Thoracic aorta (tissue), 2 donors: Measurements from ENCODE around the gene PHF14. TPM values are rescaled to one million over a fixed set of nuclear protein-coding genes. Genes with fewer than 3 reads are reported as not detected.

ENCODE experiments used
- ATAC-seq: fragments of 150-250 bp; one replicate; pipeline ENCODE4 v1.8.0; 2017; ENCODE audit warnings: low read depth; ENCODE audit not compliant: insufficient number of reproducible peaks, low FRiP score
- DNase-seq: peaks from one replicate; pipeline ENCODE4 v3.0.0-alpha.2; 2020; ENCODE audit warnings: low spot score
- H3K27ac ChIP-seq, 2 donors: fragments of 200-600 bp; sonication (generic); 1 replicate in 1 of 2; 2 replicates in 1 of 2; pipeline ENCODE4 v1.5.1; 2016; ENCODE audit warnings: mild to moderate bottlenecking in 2 of 2, moderate library complexity in 2 of 2
- H3K27me3 ChIP-seq: fragments of 200-600 bp; sonication (generic); replicated peaks from 2 replicates; pipeline ENCODE4 v1.6.0; 2016; ENCODE audit warnings: mild to moderate bottlenecking; ENCODE audit not compliant: insufficient read depth
- H3K36me3 ChIP-seq: fragments of 200-600 bp; sonication (generic); one replicate; pipeline ENCODE4 v1.5.1; 2016
- H3K4me1 ChIP-seq, 2 donors: fragments of 200-600 bp; sonication (generic); 1 replicate in 1 of 2; 2 replicates in 1 of 2; pipeline versions ENCODE4 v1.5.1 to v1.6.0; 2016; ENCODE audit warnings: low read depth in 2 of 2, mild to moderate bottlenecking in 1 of 2; ENCODE audit not compliant: control insufficient read depth in 1 of 2
- H3K4me3 ChIP-seq: fragments of 200-600 bp; sonication (generic); 2 replicates; pipeline ENCODE4 v1.5.1; 2016; ENCODE audit warnings: mild to moderate bottlenecking
- H3K9me3 ChIP-seq: fragments of 200-600 bp; sonication (generic); 2 replicates; pipeline ENCODE4 v1.5.1; 2016
- CTCF ChIP-seq: fragments of 200-600 bp; sonication (generic); IDR thresholded peaks from one replicate; pipeline ENCODE4 v1.5.1; 2019; ENCODE audit warnings: antibody characterized with exemption
- total RNA-seq, 2 donors: library from RNA; depleted of rRNA; stranded (reverse); fragments of >200 nt; gene quantifications; one replicate each; pipeline versions ENCODE4 v1.1.0 to v1.2.3, GENCODE V29; 2016

The PHF14 gene
- total RNA-seq, 2 donors from 2014 or later: 26.5 to 46.1 TPM

DNA sequence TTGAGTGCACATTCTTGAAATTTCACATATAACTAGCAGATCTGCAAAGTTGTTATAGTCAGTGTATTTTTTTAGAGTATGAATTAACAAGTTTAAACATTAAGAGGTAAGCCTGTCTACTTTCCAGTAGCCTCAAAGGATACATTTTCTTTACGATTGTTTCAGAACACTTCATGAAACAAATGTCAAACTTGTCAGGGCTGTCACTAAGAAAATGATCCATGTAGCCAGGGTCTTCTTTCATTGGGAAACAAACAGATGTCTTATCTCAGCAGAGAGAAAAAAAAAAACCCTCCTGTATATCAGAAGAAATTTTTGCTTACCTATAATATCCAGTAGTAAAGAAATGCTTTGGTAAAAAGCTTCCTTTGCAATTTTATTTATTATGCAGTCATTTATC lies 192.4 kb downstream of the PHF14 start:
- ATAC-seq (no peak), DNase-seq (no peak)
- Histone ChIP-seq H3K27ac (no peak overlapping the region), H3K4me3 (no peak overlapping the region), H3K4me1 (no peaks in the 10 kb centered on the region), H3K36me3 (no peaks in the 10 kb centered on the region), H3K9me3 (no peaks in the 10 kb centered on the region), H3K27me3 (no peaks in the 10 kb centered on the region)
- no peak for TF ChIP-seq CTCF

DNA sequence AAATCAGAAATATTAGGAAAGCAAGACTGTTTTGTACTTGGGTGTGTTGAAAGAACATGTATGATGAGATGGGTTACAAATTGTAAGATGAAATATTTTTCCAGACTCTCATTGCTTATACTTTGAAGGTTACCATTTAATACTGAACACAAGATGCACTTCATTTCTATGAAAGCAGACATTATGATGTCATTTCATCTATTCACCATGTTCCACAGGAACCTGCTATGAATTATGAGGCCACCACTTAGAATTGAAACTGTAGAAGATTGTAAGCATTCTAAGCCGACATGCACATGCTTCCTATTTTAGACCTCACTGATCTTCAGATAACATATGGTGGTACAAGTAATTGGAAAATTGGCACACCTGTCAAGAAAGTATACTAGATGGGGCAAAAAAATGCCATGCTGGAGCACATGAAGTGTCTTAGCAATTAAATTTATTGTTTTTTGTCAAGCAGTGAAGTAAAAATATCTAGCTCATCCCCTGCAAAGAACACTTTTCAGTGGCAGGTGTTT lies 195.0 kb downstream of the PHF14 start:
- ATAC-seq (no peak), DNase-seq (no peak)
- Histone ChIP-seq H3K27ac (no peak overlapping the region), H3K4me3 (no peak overlapping the region), H3K36me3 (no peaks in the 10 kb centered on the region), H3K9me3 (no peaks in the 10 kb centered on the region), H3K4me1 (no peaks in the 10 kb centered on the region), H3K27me3 (no peaks in the 10 kb centered on the region)
- TF ChIP-seq CTCF: no peak

- H3K9me3 ChIP-seq: no peaks in the 10 kb centered on the region
- ATAC-seq (no peak), DNase-seq (no peak)
- TF ChIP-seq CTCF: no peak
- H3K4me3 ChIP-seq: no peak overlapping the region
- H3K36me3 ChIP-seq: no peaks in the 10 kb centered on the region
- H3K4me1 ChIP-seq: no peaks in the 10 kb centered on the region
- H3K27ac ChIP-seq: no peak overlapping the region
- no peaks in the 10 kb centered on the region for H3K27me3 ChIP-seq
Measured at GRCh38 chr7:11170175-11170574, 196.5 kb downstream of the PHF14 start.

GRCh38 chr7:11170863-11171568 lies 197.3 kb downstream of the PHF14 start:
- Histone ChIP-seq H3K36me3 (no peaks in the 10 kb centered on the region), H3K27ac (no peak overlapping the region), H3K27me3 (no peaks in the 10 kb centered on the region), H3K4me3 (no peak overlapping the region), H3K4me1 (no peaks in the 10 kb centered on the region), H3K9me3 (no peaks in the 10 kb centered on the region)
- TF ChIP-seq CTCF: no peak
- DNase-seq: no peak
- ATAC-seq: no peak

DNA sequence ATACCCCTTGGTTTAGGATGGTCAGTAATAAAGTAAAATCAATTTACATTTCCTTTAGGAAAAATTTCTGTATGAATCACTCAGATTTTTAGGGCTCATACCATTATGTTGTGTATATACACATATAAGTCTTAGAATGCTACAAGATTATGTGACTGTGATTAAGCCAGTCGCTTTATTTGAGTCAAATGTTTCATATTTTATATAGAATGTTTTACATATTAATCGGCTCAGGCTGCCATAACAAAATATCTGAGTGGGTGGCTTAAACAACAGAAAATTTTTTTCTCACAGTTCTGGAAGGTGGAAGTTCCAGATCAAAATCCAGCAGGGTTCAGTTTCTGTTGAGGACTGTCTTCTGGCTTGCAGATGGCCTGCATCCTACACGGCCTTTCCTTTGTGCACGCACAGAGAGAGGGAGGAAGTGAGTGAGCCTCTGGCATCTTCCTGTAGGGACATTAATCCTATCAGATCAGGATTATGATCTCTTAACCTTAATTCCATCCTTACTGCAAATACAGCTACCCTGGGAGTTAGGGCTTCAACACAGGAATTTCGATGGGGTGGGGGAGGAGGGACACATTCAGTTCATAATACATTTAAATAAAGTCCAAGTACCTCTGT lies 198.0 kb downstream of the PHF14 start:
- no peak for ATAC-seq
- Histone ChIP-seq H3K27ac (no peak overlapping the region), H3K9me3 (no peaks in the 10 kb centered on the region), H3K4me1 (no peaks in the 10 kb centered on the region), H3K27me3 (no peaks in the 10 kb centered on the region), H3K4me3 (no peak overlapping the region), H3K36me3 (no peaks in the 10 kb centered on the region)
- TF ChIP-seq CTCF: no peak
- DNase-seq: no peak
